ENCODE results near the gene RCAN3.
"Not testable (repeated sequence)": the region's sequence is repeated elsewhere in the genome, so short reads cannot be mapped to it uniquely, and the experiment has no call there.

RCAN3 gene

GRCh38 chr1:24502709-24503058 is at the start of gene RCAN3:
Gene RCAN3 (plus strand): TSS chr1:24502836. CDS start chr1:24514373, 11,537 bp downstream.
- Mint-ChIP-seq H3K27me3 (no peaks in the 10 kb centered on the region), H3K27ac (peak within 1 kb of the TSS; percentile 93), H3K36me3 (ENCODE audit: low read depth) (peaks cover 19% of the 10 kb centered on the region), H3K4me1 (ENCODE audit: low read depth) (peaks cover 70% of the 10 kb centered on the region), H3K4me3 (peak within 1 kb of the TSS; percentile 89), H3K9me3 (no peaks in the 10 kb centered on the region)
- peak; percentile 92 for DNase-seq

- H3K27me3 Mint-ChIP-seq, result no peaks in the 10 kb centered on the region
- H3K4me1 Mint-ChIP-seq (ENCODE audit: low read depth), result peaks cover 12% of the 10 kb centered on the region
- H3K4me3 Mint-ChIP-seq, result no peak overlapping the region
- no peak for DNase-seq
- H3K36me3 Mint-ChIP-seq (ENCODE audit: low read depth), result peaks cover 88% of the 10 kb centered on the region
- H3K9me3 Mint-ChIP-seq, result no peaks in the 10 kb centered on the region
- no peak overlapping the region for H3K27ac Mint-ChIP-seq
These were observed 49.6 kb upstream of the RCAN3 start for GRCh38 chr1:24452922-24453485.

- peaks cover 92% of the 10 kb centered on the region for H3K36me3 Mint-ChIP-seq (ENCODE audit: low read depth)
- H3K27me3 Mint-ChIP-seq, result no peaks in the 10 kb centered on the region
- H3K4me3 Mint-ChIP-seq, result no peak overlapping the region
- DNase-seq, result no peak
- peaks cover 13% of the 10 kb centered on the region for H3K4me1 Mint-ChIP-seq (ENCODE audit: low read depth)
- H3K9me3 Mint-ChIP-seq, result no peaks in the 10 kb centered on the region
- peak overlapping the region; percentile 45 for H3K27ac Mint-ChIP-seq
These were observed 48.0 kb upstream of the RCAN3 start for GRCh38 chr1:24454673-24455072.

- no peaks in the 10 kb centered on the region for H3K27me3 Mint-ChIP-seq
- DNase-seq, result no peak
- peaks cover 92% of the 10 kb centered on the region for H3K36me3 Mint-ChIP-seq (ENCODE audit: low read depth)
- H3K9me3 Mint-ChIP-seq, result no peaks in the 10 kb centered on the region
- no peak overlapping the region for H3K27ac Mint-ChIP-seq
- no peak overlapping the region for H3K4me3 Mint-ChIP-seq
- peaks cover 13% of the 10 kb centered on the region for H3K4me1 Mint-ChIP-seq (ENCODE audit: low read depth)
These were observed 47.4 kb upstream of the RCAN3 start for GRCh38 chr1:24455272-24455671.

GRCh38 chr1:24457866-24458265 is 44.8 kb upstream of the RCAN3 start:
- Mint-ChIP-seq H3K36me3 (ENCODE audit: low read depth) (peaks cover 91% of the 10 kb centered on the region), H3K27ac (no peak overlapping the region)

GRCh38 chr1:24459551-24460266 is 42.9 kb upstream of the RCAN3 start:
- Mint-ChIP-seq H3K27me3 (no peaks in the 10 kb centered on the region), H3K27ac (peak overlapping the region; percentile 50), H3K4me1 (ENCODE audit: low read depth) (peaks cover 33% of the 10 kb centered on the region), H3K36me3 (ENCODE audit: low read depth) (peaks cover 91% of the 10 kb centered on the region), H3K9me3 (peaks cover 9% of the 10 kb centered on the region), H3K4me3 (no peak overlapping the region)
- no peak for DNase-seq

More at GRCh38 chr1:24457866-24458265, 44.8 kb upstream of the RCAN3 start:
- Mint-ChIP-seq H3K4me1 (ENCODE audit: low read depth) (peaks cover 19% of the 10 kb centered on the region), H3K4me3 (no peak overlapping the region), H3K9me3 (peaks cover 9% of the 10 kb centered on the region), H3K27me3 (no peaks in the 10 kb centered on the region)
- DNase-seq, result no peak

GRCh38 chr1:24462128-24462527 is 40.5 kb upstream of the RCAN3 start:
- not testable (repeated sequence) for H3K9me3 Mint-ChIP-seq, H3K27me3 Mint-ChIP-seq, H3K4me3 Mint-ChIP-seq, DNase-seq
- H3K27ac Mint-ChIP-seq, result peak overlapping the region; percentile 7
- peaks cover 40% of the 10 kb centered on the region for H3K4me1 Mint-ChIP-seq (ENCODE audit: low read depth)
- peaks cover 95% of the 10 kb centered on the region for H3K36me3 Mint-ChIP-seq (ENCODE audit: low read depth)

GRCh38 chr1:24463776-24464735 is 38.6 kb upstream of the RCAN3 start:
- Mint-ChIP-seq H3K4me1 (ENCODE audit: low read depth) (peaks cover 44% of the 10 kb centered on the region), H3K36me3 (ENCODE audit: low read depth) (peaks cover 90% of the 10 kb centered on the region)
- DNase-seq, result no peak

GRCh38 chr1:24465099-24465498 is 37.5 kb upstream of the RCAN3 start:
- H3K36me3 Mint-ChIP-seq (ENCODE audit: low read depth), result peaks cover 89% of the 10 kb centered on the region
- DNase-seq, result no peak
- peaks cover 9% of the 10 kb centered on the region for H3K9me3 Mint-ChIP-seq
- H3K27me3 Mint-ChIP-seq, result no peaks in the 10 kb centered on the region
- H3K27ac Mint-ChIP-seq, result peak overlapping the region; percentile 23
- H3K4me1 Mint-ChIP-seq (ENCODE audit: low read depth), result peaks cover 36% of the 10 kb centered on the region
- H3K4me3 Mint-ChIP-seq, result no peak overlapping the region

More at GRCh38 chr1:24463776-24464735, 38.6 kb upstream of the RCAN3 start:
- H3K27ac Mint-ChIP-seq, result peak overlapping the region; percentile 72
- peaks cover 9% of the 10 kb centered on the region for H3K9me3 Mint-ChIP-seq
- no peak overlapping the region for H3K4me3 Mint-ChIP-seq
- H3K27me3 Mint-ChIP-seq, result no peaks in the 10 kb centered on the region

- Mint-ChIP-seq H3K36me3 (ENCODE audit: low read depth) (peaks cover 88% of the 10 kb centered on the region), H3K4me3 (no peak overlapping the region)
These were observed 37.0 kb upstream of the RCAN3 start for GRCh38 chr1:24465638-24466037.

GRCh38 chr1:24468685-24469316 is 33.8 kb upstream of the RCAN3 start:
- no peak for DNase-seq
- Mint-ChIP-seq H3K4me3 (no peak overlapping the region), H3K36me3 (ENCODE audit: low read depth) (peaks cover 73% of the 10 kb centered on the region), H3K4me1 (ENCODE audit: low read depth) (peaks cover 26% of the 10 kb centered on the region), H3K27ac (no peak overlapping the region), H3K27me3 (no peaks in the 10 kb centered on the region), H3K9me3 (no peaks in the 10 kb centered on the region)

More at GRCh38 chr1:24465638-24466037, 37.0 kb upstream of the RCAN3 start:
- DNase-seq, result no peak
- H3K27ac Mint-ChIP-seq, result peak overlapping the region; percentile 12
- H3K4me1 Mint-ChIP-seq (ENCODE audit: low read depth), result peaks cover 36% of the 10 kb centered on the region
- no peaks in the 10 kb centered on the region for H3K27me3 Mint-ChIP-seq
- peaks cover 8% of the 10 kb centered on the region for H3K9me3 Mint-ChIP-seq

GRCh38 chr1:24470592-24470991 is 32.0 kb upstream of the RCAN3 start:
- Mint-ChIP-seq H3K9me3 (no peaks in the 10 kb centered on the region), H3K4me1 (ENCODE audit: low read depth) (peaks cover 14% of the 10 kb centered on the region), H3K27ac (peak overlapping the region; percentile 52), H3K36me3 (ENCODE audit: low read depth) (peaks cover 55% of the 10 kb centered on the region), H3K4me3 (no peak overlapping the region), H3K27me3 (no peaks in the 10 kb centered on the region)
- DNase-seq, result no peak

GRCh38 chr1:24472527-24473251 is 29.9 kb upstream of the RCAN3 start:
- Mint-ChIP-seq H3K36me3 (ENCODE audit: low read depth) (peaks cover 35% of the 10 kb centered on the region), H3K27me3 (no peaks in the 10 kb centered on the region), H3K9me3 (no peaks in the 10 kb centered on the region), H3K27ac (no peak overlapping the region), H3K4me1 (ENCODE audit: low read depth) (peaks cover 16% of the 10 kb centered on the region), H3K4me3 (no peak overlapping the region)
- no peak for DNase-seq

- peaks cover 17% of the 10 kb centered on the region for H3K4me1 Mint-ChIP-seq (ENCODE audit: low read depth)
- H3K27ac Mint-ChIP-seq, result no peak overlapping the region
- no peaks in the 10 kb centered on the region for H3K9me3 Mint-ChIP-seq
- no peaks in the 10 kb centered on the region for H3K27me3 Mint-ChIP-seq
- H3K4me3 Mint-ChIP-seq, result no peak overlapping the region
- peaks cover 26% of the 10 kb centered on the region for H3K36me3 Mint-ChIP-seq (ENCODE audit: low read depth)
- no peak for DNase-seq
These were observed 28.4 kb upstream of the RCAN3 start for GRCh38 chr1:24474193-24474592.
